HG03135 (cell line): ENCODE measurements around the gene TIMM50.

Source experiments
- ATAC-seq: cut with Tn5 transposase; IDR thresholded peaks from one replicate; pipeline ENCODE4 v1.9.1; 2021; ENCODE audit warnings: mild to moderate bottlenecking, moderate library complexity; ENCODE audit not compliant: unreplicated experiment

Gene TIMM50

DNA sequence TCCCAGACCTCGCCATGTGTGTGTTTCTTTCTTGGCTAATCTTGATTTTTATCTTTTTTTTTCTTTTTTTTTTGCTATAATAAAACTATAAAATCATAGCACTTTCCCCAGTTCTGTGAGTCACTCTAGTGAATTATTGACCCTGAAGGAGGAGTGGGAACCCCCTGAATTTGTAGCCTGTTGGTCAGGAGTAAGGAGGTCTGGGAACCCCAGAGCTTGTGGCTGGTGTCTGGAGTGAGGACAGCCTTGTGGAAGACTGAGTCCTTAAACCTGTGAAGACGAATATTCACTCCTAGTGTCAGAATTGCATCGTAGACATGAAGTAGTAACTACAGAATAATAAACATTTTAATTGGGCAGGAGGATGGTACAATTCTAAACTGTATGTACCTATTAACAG is 44.6 kb downstream of the TIMM50 start:
- ATAC-seq: no peak

DNA sequence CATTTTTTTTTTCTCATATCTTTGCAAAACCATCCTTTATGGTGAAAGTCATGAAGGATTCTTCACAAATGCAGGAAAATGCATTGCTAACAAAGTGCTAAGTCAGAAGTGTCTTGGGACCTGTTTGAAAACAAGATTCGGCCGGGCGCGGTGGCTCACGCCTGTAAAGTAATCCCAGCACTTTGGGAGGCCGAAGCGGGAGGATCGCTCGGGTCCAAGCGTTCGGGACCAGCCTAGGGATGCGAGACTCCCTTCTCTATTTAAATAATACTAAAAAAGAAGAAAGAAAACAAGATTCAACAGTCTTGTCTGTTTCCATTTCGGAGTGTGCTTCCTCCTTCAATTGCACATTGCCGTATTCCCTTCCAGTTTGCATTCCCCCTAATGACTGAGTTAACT is 51.2 kb downstream of the TIMM50 start:
- no peak for ATAC-seq

DNA sequence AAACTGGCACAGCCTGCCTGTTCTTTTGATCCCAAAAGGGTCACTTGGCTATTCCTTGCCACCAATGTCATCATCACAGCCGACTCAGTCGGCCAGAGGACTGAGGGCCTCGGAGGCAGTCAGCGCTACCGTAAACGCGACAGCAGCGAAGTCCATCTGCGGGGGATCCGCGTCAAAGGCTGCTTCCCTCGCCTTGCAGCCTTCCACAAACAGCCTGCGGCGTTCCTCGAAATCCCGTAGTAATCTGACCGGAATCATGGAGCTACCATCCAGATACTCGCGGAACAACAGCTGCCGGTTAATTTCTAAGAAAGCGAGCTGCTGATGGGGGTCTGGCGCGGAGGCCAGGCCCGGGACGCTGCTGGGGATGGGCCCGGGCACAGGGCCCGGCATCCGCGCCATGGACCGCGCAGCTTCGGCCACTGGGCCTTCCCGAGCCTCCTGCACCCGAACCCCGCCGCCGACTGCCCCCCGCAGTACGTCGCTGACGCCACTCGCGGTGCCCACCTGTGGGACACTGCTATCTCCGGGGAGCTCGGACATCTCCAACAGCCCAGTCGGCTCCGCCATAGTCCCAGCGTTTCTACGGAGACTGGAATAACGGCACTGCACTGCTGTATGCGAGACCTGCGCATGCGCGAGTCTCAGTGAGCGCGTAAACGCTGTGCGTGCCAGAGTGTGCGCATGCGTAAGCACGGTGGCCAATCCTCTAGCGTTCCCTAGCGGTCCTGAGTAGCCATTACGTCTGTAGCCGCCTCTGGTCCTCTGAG is 51.8 kb downstream of the TIMM50 start, which contains the start of gene EID2B:
Gene EID2B, minus strand, starts transcription at position 620 of the 770 bp plus-strand sequence. Its CDS starts 50 bp downstream, at position 570.
- ATAC-seq: peak; percentile 83

DNA sequence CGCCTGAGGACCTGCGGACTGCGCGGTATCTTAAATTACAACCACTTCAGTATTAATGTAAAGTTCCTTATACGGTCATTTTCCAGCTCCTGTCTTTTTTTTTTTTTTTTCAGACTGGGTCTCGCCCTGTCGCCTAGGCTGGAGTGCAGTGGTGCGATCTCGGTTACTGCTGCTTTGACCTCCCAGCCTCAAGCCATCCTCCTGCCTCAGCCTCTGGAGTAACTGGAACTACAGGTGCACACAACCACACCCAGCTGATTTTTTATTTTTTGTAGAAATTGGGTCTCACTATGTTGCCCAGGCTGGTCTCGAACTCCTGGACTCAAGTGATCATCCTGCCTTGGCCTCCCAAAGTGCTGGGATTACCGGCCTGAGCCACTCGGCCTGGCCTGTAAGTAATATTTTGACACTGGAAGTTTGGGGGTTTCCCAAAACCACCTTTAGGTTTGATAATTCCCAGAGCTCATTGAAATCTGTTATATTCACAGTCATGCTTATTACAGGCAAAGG is 52.4 kb downstream of the TIMM50 start:
- ATAC-seq: no peak

DNA sequence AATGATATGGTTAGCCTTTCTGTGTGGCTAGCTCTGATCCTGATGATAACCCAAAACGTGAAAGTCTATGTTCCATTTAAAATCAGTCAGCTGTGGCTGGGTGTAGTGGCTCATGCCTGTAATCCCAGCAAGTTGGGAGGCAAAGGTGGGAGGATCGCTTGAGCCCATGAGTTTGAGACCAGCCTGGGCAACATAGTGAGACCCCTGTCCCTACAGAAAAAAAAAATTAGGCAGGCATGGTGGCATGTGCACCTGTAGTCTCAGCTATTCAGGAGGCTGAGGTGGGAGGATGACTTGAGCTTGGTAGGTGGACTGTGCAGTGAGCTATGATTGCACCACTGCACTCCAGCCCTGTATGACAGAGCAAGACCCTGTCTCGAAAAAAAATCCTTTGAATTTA is 53.2 kb downstream of the TIMM50 start:
- no peak for ATAC-seq

DNA sequence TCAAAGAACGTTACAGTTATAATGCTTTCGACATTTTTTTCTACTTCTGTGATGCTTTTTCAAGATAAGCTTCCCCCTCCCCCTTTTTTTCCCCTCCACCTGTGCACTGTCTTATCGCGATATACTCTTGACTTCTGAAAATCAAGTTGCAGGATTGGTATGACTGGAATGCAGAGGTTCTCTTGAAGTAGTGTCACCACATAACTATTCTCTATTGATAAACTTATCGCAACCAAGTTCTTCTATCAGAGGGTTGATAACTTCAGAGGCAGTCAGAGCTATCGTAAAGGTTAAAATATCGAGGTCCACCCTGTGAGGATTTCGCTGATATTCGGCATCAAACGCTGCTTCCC is 58.5 kb downstream of the TIMM50 start:
- peak; percentile 13 for ATAC-seq

DNA sequence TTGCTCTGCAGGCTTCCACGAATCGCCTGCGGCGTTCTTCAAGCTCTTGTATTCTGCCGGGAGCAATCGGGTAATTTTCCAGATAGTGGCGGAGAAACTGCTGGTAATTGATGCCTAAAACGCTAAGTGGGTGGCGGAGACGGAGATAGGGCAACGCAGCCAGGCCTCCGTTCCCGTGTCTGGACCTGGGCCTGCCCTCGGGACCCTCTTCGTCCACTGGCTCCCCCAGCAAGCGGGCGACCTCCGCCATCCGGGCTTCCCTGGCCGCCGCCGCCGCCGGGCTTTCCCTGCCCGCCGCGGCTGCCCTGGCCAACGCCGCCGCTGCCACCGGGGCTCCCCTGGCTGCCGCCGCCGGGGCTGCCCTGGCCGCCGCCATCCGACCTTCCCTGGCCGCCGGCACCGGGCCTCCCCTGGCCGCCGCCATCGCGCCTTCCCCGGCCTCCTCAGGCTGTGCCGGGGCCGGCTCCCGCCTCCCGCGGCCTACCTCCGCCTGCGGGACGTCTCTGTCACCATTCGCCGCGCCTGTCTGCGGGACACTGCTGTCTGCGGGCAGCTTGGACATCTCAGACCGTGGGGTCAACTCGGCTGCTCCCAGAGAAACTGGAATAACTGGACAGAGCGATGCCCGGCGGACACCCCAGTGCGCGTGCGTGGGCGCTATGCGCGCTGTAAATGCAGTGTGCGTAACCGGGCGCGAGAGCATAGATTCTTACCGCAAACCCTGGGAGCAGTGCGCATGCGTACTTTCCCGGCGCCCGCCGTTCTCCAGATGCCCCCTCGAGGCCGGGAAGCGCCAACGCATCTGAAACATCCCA is 59.1 kb downstream of the TIMM50 start, which contains the start of gene EID2:
Gene EID2, minus strand, starts transcription at position 644 of the 815 bp plus-strand sequence. Its CDS starts 82 bp downstream, at position 562.
- ATAC-seq: peak; percentile 91

DNA sequence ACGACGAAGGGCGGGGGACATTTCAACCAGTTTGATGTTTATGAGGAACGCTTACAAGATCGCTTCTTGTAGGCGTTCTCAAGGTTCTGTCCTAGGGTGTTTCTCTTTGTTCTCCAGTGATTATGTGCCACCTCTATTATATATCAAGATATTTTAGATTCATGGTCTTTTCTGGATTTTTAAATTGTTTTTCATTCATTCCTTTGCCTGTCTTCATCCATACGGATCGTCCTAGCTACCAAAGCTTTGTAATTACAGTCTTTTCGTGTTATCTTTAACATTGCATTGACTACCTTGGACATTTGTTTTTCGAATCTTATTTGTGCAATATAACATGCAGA is 59.7 kb downstream of the TIMM50 start:
- no peak for ATAC-seq
